NAMALWA (cell line): Measurements from ENCODE around the gene DDX6.
"Not testable (repeated sequence)": the region's sequence is repeated elsewhere in the genome, so short reads cannot be mapped to it uniquely, and the experiment has no call there.

ENCODE experiments used
- DNase-seq: peaks from one replicate; pipeline ENCODE4 v3.0.0-alpha.2; 2015; ENCODE audit warnings: low spot score

Gene DDX6, protein sequence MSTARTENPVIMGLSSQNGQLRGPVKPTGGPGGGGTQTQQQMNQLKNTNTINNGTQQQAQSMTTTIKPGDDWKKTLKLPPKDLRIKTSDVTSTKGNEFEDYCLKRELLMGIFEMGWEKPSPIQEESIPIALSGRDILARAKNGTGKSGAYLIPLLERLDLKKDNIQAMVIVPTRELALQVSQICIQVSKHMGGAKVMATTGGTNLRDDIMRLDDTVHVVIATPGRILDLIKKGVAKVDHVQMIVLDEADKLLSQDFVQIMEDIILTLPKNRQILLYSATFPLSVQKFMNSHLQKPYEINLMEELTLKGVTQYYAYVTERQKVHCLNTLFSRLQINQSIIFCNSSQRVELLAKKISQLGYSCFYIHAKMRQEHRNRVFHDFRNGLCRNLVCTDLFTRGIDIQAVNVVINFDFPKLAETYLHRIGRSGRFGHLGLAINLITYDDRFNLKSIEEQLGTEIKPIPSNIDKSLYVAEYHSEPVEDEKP

DNA sequence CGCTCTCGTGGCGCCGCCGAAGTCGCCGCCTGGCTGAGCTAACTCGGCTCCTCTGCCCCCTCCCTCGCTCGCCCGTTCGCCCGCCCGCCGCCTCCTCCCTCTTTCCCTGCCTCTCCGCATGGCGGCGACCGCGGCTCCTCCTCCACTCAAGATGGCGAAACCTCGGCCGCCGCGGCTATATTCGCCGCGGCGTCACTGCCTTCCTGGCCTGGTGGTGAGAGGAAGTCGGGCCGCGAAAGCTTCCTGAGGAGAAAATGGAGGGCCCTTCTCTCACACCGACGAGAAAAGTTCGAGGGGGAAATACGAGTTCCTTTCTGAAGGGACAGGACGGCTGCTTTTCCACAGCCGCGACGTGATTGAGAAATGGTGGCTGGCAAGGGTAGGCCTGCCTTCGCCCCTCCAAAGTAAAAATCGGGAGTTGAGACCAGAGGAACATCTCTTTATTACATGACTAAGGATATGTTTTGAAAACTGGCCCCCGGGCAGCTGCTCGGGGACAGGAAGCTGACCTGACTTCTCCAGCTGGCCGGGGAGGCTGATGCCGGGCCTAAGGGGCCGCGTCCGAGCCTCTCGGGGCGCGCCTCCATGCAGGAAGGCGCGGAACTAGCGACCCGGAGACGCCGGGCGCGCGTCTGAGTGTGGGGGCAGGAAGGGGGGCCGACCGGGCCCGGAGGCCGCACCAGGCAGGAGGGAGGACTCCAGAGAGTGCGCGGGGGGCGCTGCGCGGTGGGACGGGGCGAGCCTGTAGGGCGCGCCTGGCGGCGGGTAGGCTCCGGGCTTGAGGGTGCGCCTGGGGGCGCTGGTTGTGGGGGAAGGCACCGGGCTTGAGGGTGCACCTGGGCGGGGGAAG, at the start of gene DDX6:
Gene DDX6, minus strand, starts transcription at position 54 of the 850 bp plus-strand sequence. CDS start 4,913 bp downstream, outside the sequence.
- peak; percentile 91 for DNase-seq

DNA sequence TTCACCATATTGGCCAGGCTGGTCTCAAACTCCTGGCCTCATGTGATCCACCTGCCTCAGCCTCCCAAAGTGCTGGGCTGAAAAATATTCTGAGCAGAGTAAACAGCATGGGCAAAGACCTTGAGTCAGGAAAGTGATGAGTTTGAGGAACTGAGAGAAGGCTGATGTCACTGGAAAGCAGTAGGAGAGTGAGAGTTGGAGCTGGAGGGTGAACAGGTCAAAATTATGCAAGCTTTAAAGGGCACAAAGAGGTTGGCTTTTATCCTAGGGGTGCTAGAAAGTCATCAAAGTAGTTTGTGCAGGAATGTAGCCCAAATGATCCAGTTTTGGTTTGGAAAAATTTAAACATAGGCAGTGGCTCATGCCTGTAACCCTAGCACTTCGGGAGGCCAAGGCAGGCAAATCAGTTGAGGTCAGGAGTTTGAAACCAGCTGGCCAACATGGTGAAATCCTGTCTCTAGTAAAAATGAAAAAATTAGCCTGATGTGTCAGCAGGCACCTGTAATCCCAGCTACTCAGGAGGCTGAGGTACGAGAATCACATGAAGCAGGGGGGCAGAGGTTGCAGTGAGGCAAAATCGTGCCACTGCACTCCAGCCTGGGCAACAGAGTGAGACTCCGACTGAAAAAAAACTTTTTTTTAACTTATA, 48.1 kb upstream of the DDX6 start:
- peak; percentile 48 for DNase-seq

DNA sequence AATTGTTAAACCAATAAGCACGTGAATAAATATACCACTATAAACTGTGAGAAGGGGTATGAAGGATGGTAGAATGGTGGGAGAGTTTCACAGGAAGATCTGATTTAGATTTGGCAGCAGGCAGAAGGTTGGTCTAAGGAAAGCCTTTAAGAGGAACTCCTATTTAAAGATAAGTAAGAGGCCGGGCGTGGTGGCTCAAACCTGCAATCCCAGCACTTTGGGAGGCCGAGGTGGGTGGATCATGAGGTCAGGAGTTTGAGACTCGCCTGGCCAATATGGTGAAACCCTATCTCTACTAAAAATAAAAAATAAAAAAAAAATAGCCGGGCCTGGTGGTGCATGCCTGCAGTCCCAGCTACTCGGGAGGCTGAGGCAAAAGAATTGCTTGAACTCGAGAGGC, 46.9 kb upstream of the DDX6 start:
- DNase-seq: no peak

DNA sequence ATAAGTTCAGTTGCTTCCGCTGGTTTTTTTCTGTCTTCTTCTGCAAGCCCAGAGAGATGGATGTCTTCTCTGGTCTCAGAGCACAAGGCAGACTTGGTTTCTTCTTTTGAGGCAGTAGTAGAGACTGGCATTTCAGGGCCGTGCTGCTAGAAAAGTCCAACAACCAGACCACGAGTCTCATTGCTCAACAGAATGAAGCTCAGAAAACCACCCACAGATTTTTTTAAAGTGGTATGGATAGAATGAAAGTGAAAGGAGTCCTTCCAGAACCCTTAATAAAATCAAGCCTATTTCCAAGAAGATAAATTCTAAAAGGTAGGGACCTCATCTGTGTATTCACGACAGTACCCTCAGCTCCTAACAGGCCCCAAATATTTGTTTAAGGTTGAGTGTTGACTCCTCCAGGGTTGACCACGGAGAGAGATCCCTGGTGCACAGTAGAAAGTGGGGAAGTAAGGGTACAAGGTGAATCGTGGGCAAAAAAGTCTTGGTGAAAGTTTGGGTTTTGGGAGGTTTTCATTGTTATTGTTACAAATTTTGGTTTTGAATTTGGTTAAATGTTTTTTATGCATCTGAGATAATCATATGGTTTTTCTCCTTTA, 43.6 kb upstream of the DDX6 start:
- no peak for DNase-seq

DNA sequence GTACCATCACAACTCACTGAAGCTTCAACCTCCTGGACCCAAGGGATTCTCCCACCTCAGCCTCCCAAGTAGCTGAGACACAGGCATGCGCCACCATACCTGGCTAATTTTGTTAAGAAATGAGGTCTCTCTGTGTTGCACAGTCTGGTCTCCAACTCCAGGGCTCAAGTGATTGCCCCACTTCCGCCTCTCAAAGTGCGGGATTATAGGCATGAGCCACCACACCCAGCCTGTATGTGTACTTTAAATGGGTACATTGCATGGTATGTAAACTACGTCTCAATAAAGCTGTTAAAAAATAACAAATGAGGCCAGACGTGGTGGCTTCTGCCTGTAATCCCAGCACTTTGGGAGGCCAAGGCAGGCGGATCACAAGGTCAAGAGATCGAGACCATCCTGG, 36.2 kb upstream of the DDX6 start:
- no peak for DNase-seq

DNA sequence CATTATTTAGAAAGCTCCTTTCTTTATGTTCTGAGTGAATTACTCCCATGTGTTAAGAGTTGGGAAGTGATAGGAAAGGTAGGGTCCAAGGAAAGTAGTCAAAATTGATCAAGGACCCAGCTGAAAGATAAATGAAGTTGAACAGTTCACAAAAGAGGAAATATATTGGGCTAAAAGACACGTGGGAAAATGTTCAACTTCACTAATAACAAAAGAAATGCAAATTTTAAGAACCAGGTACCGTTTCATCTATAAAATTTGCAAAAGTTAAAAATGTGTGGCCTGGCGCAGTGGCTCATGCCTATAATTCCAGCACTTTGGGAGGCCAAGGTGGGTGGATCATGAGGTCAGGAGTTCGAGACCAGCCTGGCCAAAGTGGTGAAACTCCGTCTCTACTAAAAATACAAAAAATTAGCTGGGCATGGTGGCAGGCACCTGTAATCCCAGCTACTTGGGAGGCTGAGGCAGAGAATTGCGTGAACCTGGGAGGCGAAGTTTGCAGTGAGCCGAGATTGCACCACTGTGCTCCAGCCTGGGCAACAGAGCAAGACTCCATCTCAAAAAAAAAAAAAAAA, 32.1 kb upstream of the DDX6 start:
- DNase-seq: not testable (repeated sequence)

DNA sequence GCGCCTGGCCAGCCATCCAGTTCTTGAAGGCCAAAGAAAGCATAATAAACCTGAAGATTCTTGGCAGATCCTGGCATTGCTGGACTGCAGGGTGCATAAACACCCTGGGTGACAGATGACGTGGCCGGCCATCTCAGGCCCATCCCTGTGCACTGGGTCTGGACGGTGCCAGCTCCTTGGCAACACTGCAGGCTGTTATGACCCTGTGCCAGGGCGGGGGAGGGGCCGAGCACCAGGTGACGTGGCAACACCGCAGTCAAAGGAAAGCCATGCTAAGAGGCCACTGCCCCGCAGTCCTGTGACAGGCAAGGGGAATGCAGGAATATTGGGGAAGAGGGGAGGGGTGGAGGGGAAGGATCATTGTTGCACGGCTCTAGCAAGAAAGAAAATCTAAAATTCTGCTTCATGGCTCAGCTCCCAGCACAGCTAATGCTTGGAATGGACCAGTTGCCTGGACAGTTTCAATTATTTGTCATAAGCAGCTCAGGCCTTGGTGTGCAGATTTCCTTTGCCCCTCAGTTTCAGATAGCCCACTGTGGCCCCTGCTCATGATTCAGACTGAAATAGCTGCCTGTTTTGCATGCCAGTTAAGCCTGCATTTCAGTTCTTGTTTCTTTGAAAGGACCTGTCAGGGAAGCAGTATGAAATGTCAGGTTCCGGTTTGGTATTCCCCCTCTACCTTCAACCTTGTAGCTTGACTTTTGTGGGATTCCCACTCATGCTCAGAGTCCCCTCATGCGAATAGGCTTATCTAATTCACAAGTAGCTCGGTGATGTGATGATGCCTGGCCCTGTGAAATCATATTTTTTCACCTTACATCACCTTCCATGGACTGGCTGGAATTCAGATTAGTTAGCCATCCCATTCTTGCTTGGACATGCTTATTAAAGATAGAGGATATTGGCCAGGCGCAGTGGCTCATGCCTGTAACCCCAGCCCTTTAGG, 29.7 kb upstream of the DDX6 start:
- DNase-seq: peak; percentile 86

DNA sequence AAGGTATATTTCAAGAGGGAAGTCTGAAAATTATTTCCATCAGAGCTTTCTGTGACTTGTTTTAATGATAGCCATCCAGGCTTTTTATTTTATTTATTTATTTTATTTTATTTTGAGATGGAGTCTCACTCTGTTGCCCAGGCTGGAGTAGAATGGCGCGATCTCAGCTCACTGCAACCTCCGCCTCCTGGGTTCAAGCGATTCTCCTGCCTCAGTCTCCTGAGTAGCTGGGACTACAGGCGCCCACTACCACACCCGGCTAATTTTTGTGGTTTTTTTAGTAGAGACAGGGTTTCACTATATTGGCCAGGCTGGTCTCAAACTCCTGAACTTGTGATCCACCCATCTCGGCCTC, 29.0 kb upstream of the DDX6 start:
- not testable (repeated sequence) for DNase-seq

DNA sequence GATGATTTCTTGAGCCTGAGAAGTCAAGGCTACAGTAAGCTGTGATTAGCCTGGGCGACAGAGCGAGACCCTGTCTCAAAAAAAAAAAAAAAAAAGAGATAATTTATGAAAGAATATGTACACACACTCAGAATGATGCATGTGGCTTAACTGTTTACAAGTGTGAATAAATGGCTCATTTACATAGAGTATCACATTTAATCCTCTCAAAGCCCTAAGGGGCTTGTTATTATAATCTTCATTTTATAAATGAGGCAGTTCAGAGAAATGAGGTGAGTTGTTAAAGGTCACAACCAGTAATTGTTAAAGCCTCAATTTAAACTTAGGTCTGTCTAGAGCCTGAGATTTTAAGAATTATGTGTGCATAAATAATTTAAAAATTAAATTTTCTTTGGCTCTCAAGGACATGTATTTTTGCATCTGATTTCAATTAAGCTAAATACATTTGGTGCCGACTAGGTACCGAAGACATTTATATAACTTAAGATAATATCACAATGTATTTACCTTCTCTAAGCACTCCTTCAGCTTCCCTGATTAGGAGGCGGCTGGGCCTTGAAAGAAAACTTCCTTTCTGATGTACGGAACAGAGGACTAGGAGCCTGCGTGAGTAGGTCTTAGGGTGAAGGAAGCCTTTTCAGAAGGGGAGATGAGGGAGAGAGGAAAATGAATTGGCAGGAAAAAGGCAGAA, 28.5 kb upstream of the DDX6 start:
- peak; percentile 39 for DNase-seq

DNA sequence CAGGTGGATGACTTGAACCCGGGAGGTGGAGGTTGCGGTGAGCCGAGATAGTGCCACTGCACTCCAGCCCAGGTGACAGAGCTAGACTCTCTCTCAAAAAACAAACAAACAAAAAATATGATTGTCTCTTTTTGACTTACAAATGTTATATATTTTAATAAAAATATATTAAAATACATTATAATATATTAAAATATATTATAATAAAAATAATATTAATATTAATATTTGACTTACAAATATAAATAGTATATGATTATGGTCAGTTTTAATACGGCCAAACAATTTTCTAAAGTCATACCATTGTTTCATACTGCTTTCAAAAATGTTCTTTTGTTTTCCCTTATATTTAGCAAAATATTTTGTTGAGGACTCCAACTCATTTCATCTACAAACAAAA, 27.2 kb upstream of the DDX6 start:
- DNase-seq: no peak

DNA sequence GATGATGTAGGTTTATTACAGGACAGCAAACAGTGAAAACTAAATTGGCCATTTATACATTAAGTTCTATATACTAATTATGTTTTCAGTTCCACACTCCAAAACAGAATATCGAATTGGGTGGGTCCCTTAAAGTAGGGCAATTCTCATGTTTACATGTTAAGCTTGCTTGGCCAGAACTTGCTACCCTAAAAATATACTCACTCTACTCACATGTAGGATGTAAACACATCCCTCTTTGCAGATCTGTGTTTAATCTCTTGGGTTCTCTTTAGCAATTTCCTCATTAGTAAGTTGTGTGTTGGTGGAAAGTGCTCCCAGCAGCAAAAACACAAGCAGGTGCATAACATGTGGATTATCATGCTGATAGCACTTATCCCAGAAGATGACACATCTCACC, 22.6 kb upstream of the DDX6 start:
- DNase-seq: no peak

DNA sequence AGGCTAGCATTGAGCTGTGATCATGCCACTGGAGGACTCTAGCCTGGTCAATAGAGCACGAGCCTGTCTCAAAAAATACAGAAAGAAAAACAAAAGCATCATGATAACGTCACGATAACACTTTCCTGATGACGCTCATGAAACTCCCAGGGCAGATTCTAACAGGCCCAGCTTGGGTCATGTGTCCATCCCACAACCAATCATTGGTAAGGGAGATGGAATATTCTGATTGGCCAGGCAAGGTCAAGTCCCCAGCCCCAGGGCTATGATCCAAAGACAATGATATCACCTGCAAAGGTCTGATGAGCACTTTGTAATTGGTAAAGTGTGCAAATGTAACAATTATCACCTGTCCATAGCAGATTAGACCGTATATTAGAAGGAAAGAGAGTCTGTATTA, 21.5 kb upstream of the DDX6 start:
- DNase-seq: no peak

DNA sequence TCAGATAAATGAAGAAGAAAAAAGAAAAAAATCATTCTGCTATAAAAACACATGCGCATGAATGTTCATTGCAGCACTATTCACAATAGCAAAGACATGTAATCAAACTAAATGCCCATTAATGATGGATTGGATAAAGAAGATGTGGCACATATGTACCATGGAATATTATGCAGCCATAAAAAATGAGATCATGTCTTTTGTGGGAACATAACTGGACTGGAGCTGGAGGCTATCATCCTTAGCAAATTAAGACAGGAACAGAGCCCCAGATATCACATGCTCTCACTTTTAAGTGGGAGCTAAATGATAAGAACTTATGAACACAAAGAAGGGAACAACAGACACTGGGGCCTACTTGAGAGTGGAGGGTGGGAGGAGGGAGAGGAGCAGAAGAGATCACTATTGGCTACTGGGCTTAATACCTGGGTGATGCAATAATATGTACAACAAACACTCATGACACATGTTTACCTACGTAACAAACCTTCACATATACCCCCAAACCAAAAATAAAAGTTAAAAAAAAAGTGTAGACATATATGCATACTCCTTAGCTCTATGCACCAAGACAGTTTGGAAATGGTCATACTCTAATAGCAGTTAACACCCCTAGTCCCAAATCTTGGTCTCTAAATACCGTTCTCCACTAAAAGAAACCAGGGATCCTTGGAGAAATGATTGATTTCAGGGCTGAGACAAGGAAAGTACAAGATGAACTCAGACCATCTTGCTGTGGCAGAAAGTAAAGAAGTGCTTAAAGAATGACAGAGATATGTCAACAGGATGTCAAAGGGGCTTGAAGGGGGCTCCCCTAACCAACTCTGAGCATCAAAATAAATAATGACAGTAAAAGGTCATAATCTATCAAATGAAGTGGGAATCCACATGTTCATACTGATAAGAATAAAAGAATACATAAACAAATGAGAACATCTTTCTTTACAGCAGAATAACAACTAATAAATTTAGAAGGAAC, 17.1 kb upstream of the DDX6 start:
- no peak for DNase-seq

DNA sequence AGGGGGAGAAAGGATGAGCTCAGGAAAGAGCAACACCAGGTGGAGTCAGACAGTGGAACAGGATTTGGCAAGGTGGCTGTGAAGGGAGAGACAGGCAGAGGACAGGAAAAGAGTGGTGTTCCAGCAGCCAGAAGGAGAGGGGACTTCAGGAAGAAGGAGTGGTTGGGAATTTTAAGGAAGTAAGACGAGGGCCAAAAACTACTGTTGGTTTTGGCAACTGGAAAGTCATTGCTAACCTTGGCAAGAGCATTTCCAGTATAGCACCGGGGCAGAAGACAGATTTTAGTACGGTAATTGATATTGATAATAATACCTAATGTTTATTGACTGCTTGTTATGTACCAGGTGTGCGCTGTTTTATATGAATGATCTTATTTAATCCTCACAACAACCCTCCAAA, 15.4 kb upstream of the DDX6 start:
- no peak for DNase-seq

DNA sequence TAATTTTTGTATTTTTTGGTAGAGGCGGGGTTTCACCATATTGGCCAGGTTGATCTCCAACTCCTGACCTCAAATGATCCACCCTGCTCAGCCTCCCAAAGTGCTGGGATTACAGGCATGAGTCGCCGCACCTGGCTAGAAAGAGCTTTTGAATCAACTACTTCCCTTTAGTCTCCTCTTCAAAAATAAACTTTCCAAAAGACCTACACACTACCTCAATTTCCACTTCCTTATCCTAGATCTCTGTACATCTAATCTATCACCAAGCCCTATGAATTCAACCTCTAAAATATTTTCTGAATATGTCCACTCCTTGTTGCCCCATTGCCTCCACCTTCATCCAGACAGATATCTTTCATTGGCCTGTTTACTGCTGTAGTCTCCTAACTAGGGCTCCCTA, 13.1 kb upstream of the DDX6 start:
- DNase-seq: no peak

DNA sequence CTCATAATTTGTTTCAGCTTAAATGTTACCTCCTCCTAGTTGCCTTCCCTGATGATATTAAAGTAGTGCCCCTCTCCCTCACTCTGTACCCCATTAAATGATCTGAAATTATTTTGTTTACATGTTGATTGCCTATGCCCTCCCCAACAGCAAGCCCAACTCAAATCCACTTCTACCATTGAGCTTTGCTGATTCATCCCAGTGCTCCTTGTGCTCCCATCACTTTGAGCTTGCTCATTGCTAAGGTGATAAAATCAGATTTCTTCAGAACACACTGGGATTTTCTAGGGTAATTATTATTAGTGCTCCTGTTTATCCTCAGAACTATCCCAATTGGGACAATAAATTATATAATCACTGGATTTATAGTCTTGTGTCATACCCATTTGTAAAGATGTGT, 8.4 kb upstream of the DDX6 start:
- no peak for DNase-seq

DNA sequence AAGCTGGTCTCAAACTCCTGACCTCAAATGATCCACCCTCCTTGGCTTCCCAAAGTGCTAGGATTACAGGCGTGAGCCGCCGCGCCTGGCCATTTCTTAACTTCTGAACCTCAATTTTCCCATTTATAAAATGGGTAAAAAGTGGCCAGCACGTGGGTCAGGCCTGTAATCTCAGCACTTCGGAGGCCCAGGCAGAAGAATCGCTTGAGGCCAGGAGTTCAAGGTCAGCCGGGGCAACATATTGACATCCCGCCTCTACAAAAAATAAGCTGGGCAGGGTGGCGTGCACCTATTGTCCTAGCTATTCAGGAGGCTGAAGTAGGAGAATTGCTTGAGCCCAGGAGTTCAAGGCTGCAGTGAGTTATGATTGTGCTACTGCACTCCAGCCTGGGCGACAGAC, 6.5 kb upstream of the DDX6 start:
- no peak for DNase-seq

DNA sequence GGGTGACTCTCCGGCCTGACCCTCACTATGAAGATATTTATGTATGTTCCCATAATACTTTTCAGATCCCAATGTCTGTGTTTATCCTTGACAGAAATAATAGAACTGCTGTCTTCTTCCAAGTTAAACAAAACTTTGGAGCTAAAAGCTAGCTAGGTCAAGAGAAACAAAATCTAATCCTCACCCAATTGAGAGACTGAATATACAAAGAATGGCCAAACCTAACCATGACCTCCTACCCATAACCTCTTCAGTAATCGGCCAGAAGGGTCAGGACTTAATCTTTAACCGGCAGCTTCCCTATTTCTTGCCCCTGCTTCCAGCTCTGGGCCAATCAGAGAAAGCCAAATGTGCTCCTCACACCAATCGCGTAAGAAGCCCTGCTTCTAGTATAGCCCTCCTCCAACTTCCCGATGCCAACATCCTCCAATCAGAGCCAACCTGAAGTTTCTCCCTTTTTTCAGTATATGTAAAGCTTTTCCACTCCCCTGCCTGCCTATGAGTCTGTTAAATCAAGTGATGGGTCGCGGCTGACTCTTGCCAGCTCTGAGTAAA, 1.7 kb upstream of the DDX6 start:
- peak; percentile 94 for DNase-seq
